Prostate gland (tissue), 2 donors: ENCODE measurements around the gene GFRA4. TPM values are rescaled to one million over a fixed set of nuclear protein-coding genes. Genes with fewer than 3 reads are reported as not detected.

Experiments
- DNase-seq: peaks from one replicate; pipeline ENCODE4 v3.0.0-alpha.2; 2019; ENCODE audit warnings: low spot score
- H3K27ac ChIP-seq, 2 donors: fragments of 200-600 bp; sonication (generic); 2 replicates each; pipeline ENCODE4 v1.5.1; 2017 to 2019
- H3K27me3 ChIP-seq: fragments of 200-600 bp; sonication (generic); replicated peaks from 2 replicates; pipeline ENCODE4 v1.5.1; 2019; ENCODE audit not compliant: insufficient read depth
- H3K36me3 ChIP-seq, 2 donors: fragments of 200-600 bp; sonication (generic); 1 replicate in 1 of 2; 2 replicates in 1 of 2; pipeline versions ENCODE4 v1.5.1 to v1.8.1; 2017 to 2019
- H3K4me1 ChIP-seq: fragments of 200-600 bp; sonication (generic); replicated peaks from 2 replicates; pipeline ENCODE4 v1.5.1; 2019
- H3K4me3 ChIP-seq, 2 donors: fragments of 200-600 bp; sonication (generic); 2 replicates each; pipeline ENCODE4 v1.5.1; 2017 to 2019
- H3K9me3 ChIP-seq: fragments of 200-600 bp; sonication (generic); 2 replicates; pipeline ENCODE4 v1.5.1; 2017
- POLR2A ChIP-seq: fragments of 450-650 bp; IDR thresholded peaks from one replicate; pipeline ENCODE4 v1.6.1; 2016; ENCODE audit warnings: antibody characterized with exemption, mild to moderate bottlenecking
- POLR2AphosphoS5 ChIP-seq: sonication (generic); formaldehyde crosslinking; IDR thresholded peaks from one replicate; pipeline ENCODE4 v1.6.1; 2017; ENCODE audit warnings: antibody characterized with exemption
- WGBS: methylation state at CpG from one replicate; pipeline ENCODE4 v1.1.5; 2018; 5-methylcytosine and 5-hydroxymethylcytosine counted together
- intact Hi-C: fragments of 100-400 bp; cut with DNase I; formaldehyde crosslinking; loops from one replicate; pipeline ENCODE4 v1.14.2; 2022
- total RNA-seq, 2 donors: library from RNA; depleted of rRNA; stranded (reverse); fragments of >200 nt; gene quantifications; one replicate each; pipeline ENCODE4 v1.1.0, GENCODE V29; 2016
- TF ChIP-seq, protein P1 (sequence below), 4 experiments: fragments of 200-600 bp in 2 of 4; fragments of 450-650 bp in 2 of 4; sonication (generic) in 2 of 4; IDR thresholded peaks; 1 replicate in 3 of 4; 2 replicates in 1 of 4; pipeline ENCODE4 v1.5.1; 2016 to 2019; ENCODE audit warnings: antibody characterized with exemption in 4 of 4, mild to moderate bottlenecking in 2 of 4, moderate library complexity in 2 of 4

GFRA4 gene
- total RNA-seq, 2 donors from 2014 or later = not detected

DNA sequence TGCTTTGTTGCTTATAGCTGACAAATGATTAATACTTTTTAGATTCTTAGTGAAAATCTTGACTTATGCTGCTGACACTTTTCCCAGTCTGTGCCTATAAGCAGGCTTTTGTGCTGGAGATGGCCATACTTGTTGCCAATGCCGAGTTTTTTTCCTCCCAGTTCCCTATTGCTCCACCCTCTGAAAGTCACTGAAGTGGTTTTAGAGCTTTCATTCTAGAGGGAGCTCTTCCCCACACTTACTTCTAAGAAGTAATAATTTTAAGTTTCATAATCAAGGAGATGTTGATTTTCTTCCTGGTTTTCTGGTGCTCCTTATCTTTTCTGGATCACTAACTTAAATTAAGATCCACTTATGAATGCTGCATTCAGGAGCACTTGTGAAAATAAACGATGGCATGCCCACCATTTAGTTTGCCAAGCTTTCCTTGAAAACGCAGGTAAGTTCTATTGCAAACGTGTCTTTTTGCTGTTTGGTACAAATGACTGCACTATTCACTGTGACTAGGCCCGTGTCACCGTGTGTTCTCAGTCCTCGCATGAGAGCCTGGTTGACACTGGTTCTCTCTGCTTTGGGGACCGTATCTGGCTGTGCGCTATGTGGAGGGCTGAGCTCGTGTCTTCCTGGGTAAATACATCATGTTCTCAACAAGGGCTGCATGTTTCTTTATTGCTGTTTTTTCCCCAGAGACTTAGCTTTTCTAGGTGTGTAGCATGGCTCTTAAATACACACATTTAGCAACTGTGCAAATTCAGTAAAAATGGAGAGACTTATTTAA lies 50.2 kb downstream of the GFRA4 start:
- Histone ChIP-seq H3K9me3 (no peaks in the 10 kb centered on the region), H3K27me3 (no peaks in the 10 kb centered on the region), H3K4me1 (no peaks in the 10 kb centered on the region), H3K27ac (peak overlapping the region in 1 of 2 donors; percentile 64), H3K36me3 (no peaks in the 10 kb centered on the region), H3K4me3 (no peak overlapping the region)
- intact Hi-C loops = no loop called here
- TF ChIP-seq POLR2AphosphoS5 (no peak), POLR2A (no peak)
- TF ChIP-seq, protein P1, sequence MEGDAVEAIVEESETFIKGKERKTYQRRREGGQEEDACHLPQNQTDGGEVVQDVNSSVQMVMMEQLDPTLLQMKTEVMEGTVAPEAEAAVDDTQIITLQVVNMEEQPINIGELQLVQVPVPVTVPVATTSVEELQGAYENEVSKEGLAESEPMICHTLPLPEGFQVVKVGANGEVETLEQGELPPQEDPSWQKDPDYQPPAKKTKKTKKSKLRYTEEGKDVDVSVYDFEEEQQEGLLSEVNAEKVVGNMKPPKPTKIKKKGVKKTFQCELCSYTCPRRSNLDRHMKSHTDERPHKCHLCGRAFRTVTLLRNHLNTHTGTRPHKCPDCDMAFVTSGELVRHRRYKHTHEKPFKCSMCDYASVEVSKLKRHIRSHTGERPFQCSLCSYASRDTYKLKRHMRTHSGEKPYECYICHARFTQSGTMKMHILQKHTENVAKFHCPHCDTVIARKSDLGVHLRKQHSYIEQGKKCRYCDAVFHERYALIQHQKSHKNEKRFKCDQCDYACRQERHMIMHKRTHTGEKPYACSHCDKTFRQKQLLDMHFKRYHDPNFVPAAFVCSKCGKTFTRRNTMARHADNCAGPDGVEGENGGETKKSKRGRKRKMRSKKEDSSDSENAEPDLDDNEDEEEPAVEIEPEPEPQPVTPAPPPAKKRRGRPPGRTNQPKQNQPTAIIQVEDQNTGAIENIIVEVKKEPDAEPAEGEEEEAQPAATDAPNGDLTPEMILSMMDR (IDR thresholded peaks at IDR 0.05) = no peak
- WGBS = 54% methylated on average over 10 of the region's 10 CpGs
- DNase-seq = no peak

DNA sequence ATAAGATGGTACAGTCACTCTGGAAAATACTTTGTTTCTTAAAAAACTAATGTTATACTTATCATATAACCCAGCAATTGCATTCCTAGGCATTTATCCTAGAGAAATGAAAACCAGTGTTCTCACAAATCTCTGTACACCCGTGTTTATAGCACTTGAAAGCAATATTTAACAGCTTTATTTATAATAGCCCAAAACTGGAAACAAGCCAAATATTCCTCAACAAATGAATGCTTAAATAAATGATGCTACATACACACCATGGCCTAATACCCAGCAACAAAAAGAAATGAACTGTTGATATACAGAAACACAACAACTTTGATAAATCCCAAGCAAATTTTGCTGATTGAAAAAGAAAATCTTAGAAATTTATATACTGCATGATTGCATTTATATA lies 51.3 kb downstream of the GFRA4 start:
- 33% methylated on average over 1 of the region's 1 CpG for WGBS
- Histone ChIP-seq H3K9me3 (no peaks in the 10 kb centered on the region), H3K4me3 (no peak overlapping the region), H3K4me1 (no peaks in the 10 kb centered on the region), H3K27ac (no peak overlapping the region), H3K36me3 (no peaks in the 10 kb centered on the region), H3K27me3 (no peaks in the 10 kb centered on the region)
- intact Hi-C loops = no loop called here
- no peak for DNase-seq
- no peak for TF ChIP-seq POLR2A
- TF ChIP-seq, protein P1 (IDR thresholded peaks at IDR 0.05) = no peak
- TF ChIP-seq POLR2AphosphoS5 = no peak

Other genes starting within 250 kb of the GFRA4 start
- 10 to 100 TPM; 34.6 to 38.1 TPM for gene ATRN, start 192.4 kb downstream of the GFRA4 start, total RNA-seq
- gene ADAM33, start 18.6 kb upstream of the GFRA4 start, total RNA-seq = 10 to 100 TPM; 18.2 to 38.3 TPM
- gene SIGLEC1, start 49.2 kb upstream of the GFRA4 start, total RNA-seq = 1 to 10 TPM in 1 of 2 donors, under 1 TPM in 1; 0.32 to 5.3 TPM
- gene HSPA12B, start 69.3 kb upstream of the GFRA4 start, total RNA-seq = 1 to 10 TPM; 3.9 to 9.4 TPM
- 10 to 100 TPM; 11.8 to 14.6 TPM for gene ADISSP, start 104.4 kb upstream of the GFRA4 start, total RNA-seq
- 1 to 10 TPM in 1 of 2 donors, not detected in 1; 1.6 TPM for gene SPEF1, start 118.0 kb upstream of the GFRA4 start, total RNA-seq
- 10 to 100 TPM; 76.6 to 86.9 TPM for gene CENPB, start 123.3 kb upstream of the GFRA4 start, total RNA-seq
- gene CDC25B, start 132.9 kb upstream of the GFRA4 start, total RNA-seq = 10 to 100 TPM in 1 of 2 donors, 1 to 10 TPM in 1; 8.7 to 25.6 TPM
- 10 to 100 TPM; 21.1 to 28.0 TPM for gene AP5S1, start 157.1 kb upstream of the GFRA4 start, total RNA-seq
- 10 to 100 TPM; 26.7 to 40.2 TPM for gene MAVS, start 183.4 kb upstream of the GFRA4 start, total RNA-seq
- 10 to 100 TPM; 49.7 to 53.9 TPM for gene PANK2, start 226.0 kb upstream of the GFRA4 start, total RNA-seq